Measurements from ENCODE around the gene DDX59. TPM values are rescaled to one million over a fixed set of nuclear protein-coding genes. Genes with fewer than 3 reads are reported as not detected.

DDX59 gene
- total RNA-seq, 2 experiments from 2014 or later = 22.5 to 23.8 TPM

GRCh38 chr1:200693327-200693726 is 23.6 kb upstream of the DDX59 start:
- no peaks in the 10 kb centered on the region for H3K9me3 Mint-ChIP-seq
- TF ChIP-seq, protein P1, sequence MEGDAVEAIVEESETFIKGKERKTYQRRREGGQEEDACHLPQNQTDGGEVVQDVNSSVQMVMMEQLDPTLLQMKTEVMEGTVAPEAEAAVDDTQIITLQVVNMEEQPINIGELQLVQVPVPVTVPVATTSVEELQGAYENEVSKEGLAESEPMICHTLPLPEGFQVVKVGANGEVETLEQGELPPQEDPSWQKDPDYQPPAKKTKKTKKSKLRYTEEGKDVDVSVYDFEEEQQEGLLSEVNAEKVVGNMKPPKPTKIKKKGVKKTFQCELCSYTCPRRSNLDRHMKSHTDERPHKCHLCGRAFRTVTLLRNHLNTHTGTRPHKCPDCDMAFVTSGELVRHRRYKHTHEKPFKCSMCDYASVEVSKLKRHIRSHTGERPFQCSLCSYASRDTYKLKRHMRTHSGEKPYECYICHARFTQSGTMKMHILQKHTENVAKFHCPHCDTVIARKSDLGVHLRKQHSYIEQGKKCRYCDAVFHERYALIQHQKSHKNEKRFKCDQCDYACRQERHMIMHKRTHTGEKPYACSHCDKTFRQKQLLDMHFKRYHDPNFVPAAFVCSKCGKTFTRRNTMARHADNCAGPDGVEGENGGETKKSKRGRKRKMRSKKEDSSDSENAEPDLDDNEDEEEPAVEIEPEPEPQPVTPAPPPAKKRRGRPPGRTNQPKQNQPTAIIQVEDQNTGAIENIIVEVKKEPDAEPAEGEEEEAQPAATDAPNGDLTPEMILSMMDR (IDR thresholded peaks at IDR 0.05) = no peak
- no peak overlapping the region for H3K27ac Mint-ChIP-seq
- DNase-seq (no peak), ATAC-seq (no peak)
- CTCF ChIA-PET = interaction anchor here (0.8 to 1.5 kb wide), 2 partner anchors 12 to 134 kb away, joined by 3 read pairs; no protein-coding TSS in a partner anchor
- intact Hi-C loops (cut with micrococcal nuclease) = no loop called here
- POLR2A ChIA-PET = no interaction called here
- H3K4me1 Mint-ChIP-seq (ENCODE audit: low read depth) = no peaks in the 10 kb centered on the region
- H3K27me3 Mint-ChIP-seq = no peaks in the 10 kb centered on the region
- H3K4me3 Mint-ChIP-seq = no peak overlapping the region
- H3K36me3 Mint-ChIP-seq (ENCODE audit: low read depth) = no peaks in the 10 kb centered on the region

DNA sequence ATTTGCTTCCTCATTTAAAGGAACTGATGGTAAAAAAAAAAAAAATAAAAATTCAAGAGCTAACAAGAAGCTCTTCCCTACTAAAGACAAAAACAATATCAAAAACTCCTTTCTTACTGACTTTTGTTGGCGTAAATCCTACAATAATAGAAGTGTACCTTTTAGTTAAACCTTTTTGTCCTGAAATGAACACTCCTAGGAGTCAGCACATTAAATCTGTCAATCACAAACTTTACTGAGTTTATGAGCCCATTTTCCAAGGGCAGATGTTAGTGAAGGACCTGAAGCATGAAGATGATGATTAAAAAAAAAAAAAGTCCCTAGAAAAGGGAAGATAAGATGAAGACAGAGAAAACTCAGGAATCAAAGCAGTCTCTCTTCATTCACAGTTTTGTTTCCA is 22.6 kb upstream of the DDX59 start:
- no peaks in the 10 kb centered on the region for H3K36me3 Mint-ChIP-seq (ENCODE audit: low read depth)
- intact Hi-C loops (cut with micrococcal nuclease) = no loop called here
- H3K9me3 Mint-ChIP-seq = no peaks in the 10 kb centered on the region
- TF ChIP-seq, protein P1 (IDR thresholded peaks at IDR 0.05) = no peak
- CTCF ChIA-PET = no interaction called here
- H3K27ac Mint-ChIP-seq = no peak overlapping the region
- ATAC-seq = no peak
- H3K4me3 Mint-ChIP-seq = no peak overlapping the region
- peaks cover 2% of the 10 kb centered on the region for H3K27me3 Mint-ChIP-seq
- POLR2A ChIA-PET = no interaction called here
- H3K4me1 Mint-ChIP-seq (ENCODE audit: low read depth) = no peaks in the 10 kb centered on the region
- no peak for DNase-seq

- Mint-ChIP-seq H3K27ac (no peak overlapping the region), H3K4me1 (ENCODE audit: low read depth) (no peaks in the 10 kb centered on the region), H3K4me3 (no peak overlapping the region), H3K27me3 (peaks cover 2% of the 10 kb centered on the region), H3K9me3 (no peaks in the 10 kb centered on the region), H3K36me3 (ENCODE audit: low read depth) (no peaks in the 10 kb centered on the region)
- ChIA-PET POLR2A (no interaction called here), CTCF (no interaction called here)
- ATAC-seq = no peak
- intact Hi-C loops (cut with micrococcal nuclease) = no loop called here
- TF ChIP-seq, protein P1 (IDR thresholded peaks at IDR 0.05) = no peak
- no peak for DNase-seq
Measured at GRCh38 chr1:200686620-200687019, 16.9 kb upstream of the DDX59 start.

DNA sequence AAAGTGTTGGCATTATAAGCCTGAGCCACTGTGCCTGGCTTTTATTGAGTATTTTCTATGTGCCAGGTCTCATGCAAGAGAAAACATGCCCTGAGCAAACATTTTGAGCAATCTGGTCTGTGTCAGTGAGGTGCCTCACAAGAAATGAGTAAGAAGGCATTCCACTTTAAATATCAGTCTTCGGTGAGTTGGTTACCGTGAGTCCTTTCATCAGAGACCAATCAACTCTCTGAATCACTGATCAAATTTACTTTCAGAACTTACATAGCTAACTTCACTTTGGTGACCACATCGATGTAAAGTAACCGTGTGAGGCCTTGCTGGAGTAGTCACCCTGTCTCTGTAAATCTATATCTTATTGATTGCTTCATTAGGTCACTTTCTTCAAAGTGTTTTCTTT is 14.3 kb upstream of the DDX59 start:
- Mint-ChIP-seq H3K9me3 (no peaks in the 10 kb centered on the region), H3K36me3 (ENCODE audit: low read depth) (no peaks in the 10 kb centered on the region), H3K27me3 (peaks cover 2% of the 10 kb centered on the region), H3K4me1 (ENCODE audit: low read depth) (no peaks in the 10 kb centered on the region), H3K4me3 (no peak overlapping the region), H3K27ac (no peak overlapping the region)
- ChIA-PET CTCF (no interaction called here), POLR2A (no interaction called here)
- intact Hi-C loops (cut with micrococcal nuclease) = no loop called here
- no peak for ATAC-seq
- no peak for DNase-seq
- TF ChIP-seq, protein P1 (IDR thresholded peaks at IDR 0.05) = no peak

- Mint-ChIP-seq H3K27ac (no peak overlapping the region), H3K27me3 (peaks cover 2% of the 10 kb centered on the region), H3K36me3 (ENCODE audit: low read depth) (no peaks in the 10 kb centered on the region), H3K9me3 (no peaks in the 10 kb centered on the region), H3K4me1 (ENCODE audit: low read depth) (no peaks in the 10 kb centered on the region), H3K4me3 (no peak overlapping the region)
- intact Hi-C loops (cut with micrococcal nuclease) = no loop called here
- TF ChIP-seq, protein P1 (IDR thresholded peaks at IDR 0.05) = no peak
- POLR2A ChIA-PET = no interaction called here
- DNase-seq = no peak
- ATAC-seq = no peak
- CTCF ChIA-PET = interaction anchor here (1.0 to 1.1 kb wide), 3 partner anchors 10 to 61 kb away, joined by 3 read pairs; partner anchors contain the start of gene DDX59
Measured at GRCh38 chr1:200683298-200683697, 13.6 kb upstream of the DDX59 start.

Data from activated CD8-positive, alpha-beta T cell treated with anti-CD3 and anti-CD28 coated beads for 36 hours (primary cell).